NT2/D1 (cell line): ENCODE results near the gene PAX2.

ENCODE experiments used
- DNase-seq: peaks from one replicate; pipeline ENCODE4 v3.0.0-alpha.2; 2011; ENCODE audit warnings: low read depth, low spot score
- H3K27me3 ChIP-seq: 2 replicates; pipeline ENCODE4 v1.6.0; 2011; ENCODE audit warnings: mild to moderate bottlenecking; ENCODE audit not compliant: insufficient read length, insufficient read depth
- H3K36me3 ChIP-seq: 2 replicates; pipeline ENCODE4 v1.6.1; 2011; ENCODE audit warnings: mild to moderate bottlenecking, low read length, mixed read lengths; ENCODE audit not compliant: insufficient read depth, insufficient read length
- H3K4me1 ChIP-seq: 2 replicates; pipeline ENCODE4 v1.5.1; 2011; ENCODE audit not compliant: insufficient read depth, insufficient read length
- H3K4me3 ChIP-seq: 2 replicates; pipeline ENCODE4 v1.5.1; 2011; ENCODE audit warnings: low read depth; ENCODE audit not compliant: insufficient read length
- H3K9ac ChIP-seq: 2 replicates; pipeline ENCODE4 v1.6.0; 2011; ENCODE audit warnings: low read depth; ENCODE audit not compliant: insufficient read length
- H3K9me3 ChIP-seq: 2 replicates; pipeline ENCODE4 v1.5.1; 2011; ENCODE audit warnings: mild to moderate bottlenecking, low read length; ENCODE audit not compliant: insufficient read depth
- SUZ12 ChIP-seq: IDR thresholded peaks from 2 replicates; pipeline ENCODE4 v1.6.1; 2011; ENCODE audit not compliant: insufficient read length, insufficient read depth; ENCODE audit errors: extremely low read depth
- YY1 ChIP-seq: IDR thresholded peaks from 2 replicates; pipeline ENCODE4 v1.6.1; 2011; ENCODE audit not compliant: insufficient read length, insufficient read depth
- ZNF274 ChIP-seq: IDR thresholded peaks from 2 replicates; pipeline ENCODE4 v1.6.1; 2011; ENCODE audit warnings: mild to moderate bottlenecking, low read depth, low read length

PAX2 gene

GRCh38 chr10:100715445-100716385 lies 29.7 kb upstream of the PAX2 start:
- peaks cover 95% of the 10 kb centered on the region for H3K27me3 ChIP-seq
- peaks cover 5% of the 10 kb centered on the region for H3K4me1 ChIP-seq

GRCh38 chr10:100717166-100717565 lies 28.2 kb upstream of the PAX2 start:
- TF ChIP-seq SUZ12, result no peak
- TF ChIP-seq ZNF274, result no peak
- TF ChIP-seq YY1, result no peak
- H3K27me3 ChIP-seq, result peaks cover 90% of the 10 kb centered on the region
- no peaks in the 10 kb centered on the region for H3K36me3 ChIP-seq

More at GRCh38 chr10:100715445-100716385, 29.7 kb upstream of the PAX2 start:
- H3K9me3 ChIP-seq, result no peaks in the 10 kb centered on the region
- H3K9ac ChIP-seq, result peak overlapping the region; percentile 61
- TF ChIP-seq ZNF274 (no peak), SUZ12 (no peak), YY1 (no peak)
- peak overlapping the region; percentile 40 for H3K4me3 ChIP-seq
- no peak for DNase-seq
- H3K36me3 ChIP-seq, result no peaks in the 10 kb centered on the region

GRCh38 chr10:100718197-100718742 lies 27.1 kb upstream of the PAX2 start:
- Histone ChIP-seq H3K4me1 (no peaks in the 10 kb centered on the region), H3K9ac (no peak overlapping the region), H3K27me3 (peaks cover 90% of the 10 kb centered on the region), H3K4me3 (no peak overlapping the region), H3K9me3 (no peaks in the 10 kb centered on the region), H3K36me3 (no peaks in the 10 kb centered on the region)
- TF ChIP-seq ZNF274, result no peak
- TF ChIP-seq YY1, result no peak
- TF ChIP-seq SUZ12, result no peak
- no peak for DNase-seq

More at GRCh38 chr10:100717166-100717565, 28.2 kb upstream of the PAX2 start:
- Histone ChIP-seq H3K4me1 (peaks cover 3% of the 10 kb centered on the region), H3K9me3 (no peaks in the 10 kb centered on the region), H3K9ac (no peak overlapping the region), H3K4me3 (no peak overlapping the region)
- no peak for DNase-seq

GRCh38 chr10:100723180-100723579 lies 22.2 kb upstream of the PAX2 start:
- no peak for DNase-seq
- Histone ChIP-seq H3K4me3 (no peak overlapping the region), H3K4me1 (peaks cover 3% of the 10 kb centered on the region), H3K9ac (no peak overlapping the region), H3K9me3 (no peaks in the 10 kb centered on the region), H3K27me3 (peaks cover 88% of the 10 kb centered on the region), H3K36me3 (no peaks in the 10 kb centered on the region)
- no peak for TF ChIP-seq SUZ12
- TF ChIP-seq YY1, result no peak
- TF ChIP-seq ZNF274, result no peak

GRCh38 chr10:100723770-100724530 lies 21.4 kb upstream of the PAX2 start:
- Histone ChIP-seq H3K4me1 (peaks cover 5% of the 10 kb centered on the region), H3K4me3 (peak overlapping the region; percentile 15), H3K9me3 (no peaks in the 10 kb centered on the region), H3K27me3 (peaks cover 89% of the 10 kb centered on the region), H3K36me3 (no peaks in the 10 kb centered on the region), H3K9ac (no peak overlapping the region)
- DNase-seq, result no peak
- TF ChIP-seq SUZ12 (no peak), ZNF274 (no peak), YY1 (no peak)

- H3K27me3 ChIP-seq, result peaks cover 88% of the 10 kb centered on the region
These were observed 20.8 kb upstream of the PAX2 start for GRCh38 chr10:100724531-100725027.

GRCh38 chr10:100725071-100725471 lies 20.3 kb upstream of the PAX2 start:
- Histone ChIP-seq H3K36me3 (no peaks in the 10 kb centered on the region), H3K27me3 (peaks cover 91% of the 10 kb centered on the region), H3K9ac (no peak overlapping the region), H3K4me1 (peaks cover 5% of the 10 kb centered on the region), H3K4me3 (no peak overlapping the region), H3K9me3 (no peaks in the 10 kb centered on the region)
- TF ChIP-seq YY1, result no peak
- no peak for TF ChIP-seq ZNF274
- TF ChIP-seq SUZ12, result no peak
- no peak for DNase-seq

More at GRCh38 chr10:100724531-100725027, 20.8 kb upstream of the PAX2 start:
- DNase-seq, result no peak
- Histone ChIP-seq H3K36me3 (no peaks in the 10 kb centered on the region), H3K9me3 (no peaks in the 10 kb centered on the region), H3K9ac (no peak overlapping the region), H3K4me3 (peak overlapping the region; percentile 15), H3K4me1 (peaks cover 5% of the 10 kb centered on the region)
- no peak for TF ChIP-seq YY1
- TF ChIP-seq ZNF274, result no peak
- no peak for TF ChIP-seq SUZ12
